Thyroid gland (tissue), 4 donors: Measurements from ENCODE around the gene CBFA2T3. TPM values are rescaled to one million over a fixed set of nuclear protein-coding genes. Genes with fewer than 3 reads are reported as not detected.

Source experiments
- DNase-seq, 2 donors: peaks; one replicate each; pipeline ENCODE4 v3.0.0-alpha.2; 2019
- H3K27ac ChIP-seq, 3 donors: fragments of 200-600 bp; sonication (generic); 1 replicate in 2 of 3; 2 replicates in 1 of 3; pipeline ENCODE4 v1.5.1; 2016 to 2019; ENCODE audit warnings: mild to moderate bottlenecking in 1 of 3, moderate library complexity in 1 of 3
- H3K27me3 ChIP-seq: fragments of 200-600 bp; sonication (generic); one replicate; pipeline ENCODE4 v1.5.1; 2019
- H3K36me3 ChIP-seq, 2 donors: fragments of 200-600 bp; sonication (generic); one replicate each; pipeline ENCODE4 v1.5.1; 2016 to 2019
- H3K4me1 ChIP-seq, 2 donors: fragments of 200-600 bp; sonication (generic); one replicate each; pipeline ENCODE4 v1.5.1; 2017 to 2019
- H3K4me3 ChIP-seq, 3 donors: fragments of 200-600 bp; sonication (generic); replicated peaks in 1 of 3; 1 replicate in 2 of 3; 2 replicates in 1 of 3; pipeline ENCODE4 v1.5.1; 2016; ENCODE audit warnings: mild to moderate bottlenecking in 1 of 3
- H3K9me3 ChIP-seq: fragments of 200-600 bp; sonication (generic); one replicate; pipeline ENCODE4 v1.5.1; 2017
- POLR2A ChIP-seq, 2 donors: fragments of 450-650 bp; IDR thresholded peaks; one replicate each; pipeline ENCODE4 v1.6.1; 2017; ENCODE audit warnings: antibody characterized with exemption in 2 of 2, mild to moderate bottlenecking in 2 of 2, moderate library complexity in 1 of 2
- WGBS, 2 donors: methylation state at CpG; one replicate each; pipeline ENCODE4 v1.1.5; 2017; 5-methylcytosine and 5-hydroxymethylcytosine counted together
- intact Hi-C: fragments of 100-400 bp; cut with DNase I; formaldehyde crosslinking; loops from one replicate; pipeline ENCODE4 v1.15.1; 2023
- total RNA-seq, 4 donors: library from RNA; depleted of rRNA; stranded (reverse); fragments of >200 nt; gene quantifications; one replicate each; pipeline ENCODE4 v1.2.3, GENCODE V29; 2016
- TF ChIP-seq, protein P1 (sequence below), 6 experiments: fragments of 200-600 bp in 3 of 6; fragments of 450-650 bp in 3 of 6; sonication (generic) in 3 of 6; IDR thresholded peaks; one replicate each; pipeline ENCODE4 v1.5.1; 2016 to 2019; ENCODE audit warnings: antibody characterized with exemption in 6 of 6, mild to moderate bottlenecking in 2 of 6, inconsistent platforms in 1 of 6, moderate library complexity in 1 of 6

CBFA2T3 gene
- total RNA-seq, 4 donors from 2014 or later: 1.3 to 3.8 (median 2.6) TPM

DNA sequence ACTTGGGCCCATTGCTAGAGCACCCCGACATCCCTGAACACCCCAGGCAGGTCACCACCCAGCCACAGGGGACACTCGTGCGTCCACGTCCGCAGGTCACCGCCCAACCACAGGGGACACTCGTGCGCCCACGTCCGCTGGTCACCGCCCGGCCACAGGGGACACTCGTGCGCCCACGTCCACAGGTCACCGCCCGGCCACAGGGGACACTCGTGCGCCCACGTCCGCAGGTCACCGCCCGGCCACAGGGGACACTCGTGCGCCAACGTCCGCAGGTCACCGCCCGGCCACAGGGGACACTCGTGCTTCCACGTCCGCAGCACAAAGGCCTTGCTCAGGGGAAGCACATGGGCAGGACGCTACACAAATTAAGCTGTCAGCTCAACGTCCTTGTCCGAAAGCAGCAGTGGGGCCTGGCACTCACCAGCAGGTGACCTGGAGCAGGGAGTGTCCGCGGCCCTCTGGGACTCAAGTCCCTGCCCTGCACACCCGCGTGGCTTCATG, 137.9 kb downstream of the CBFA2T3 start:
- H3K36me3 ChIP-seq: peaks cover 8 to 10% of the 10 kb centered on the region in 2 donors

DNA sequence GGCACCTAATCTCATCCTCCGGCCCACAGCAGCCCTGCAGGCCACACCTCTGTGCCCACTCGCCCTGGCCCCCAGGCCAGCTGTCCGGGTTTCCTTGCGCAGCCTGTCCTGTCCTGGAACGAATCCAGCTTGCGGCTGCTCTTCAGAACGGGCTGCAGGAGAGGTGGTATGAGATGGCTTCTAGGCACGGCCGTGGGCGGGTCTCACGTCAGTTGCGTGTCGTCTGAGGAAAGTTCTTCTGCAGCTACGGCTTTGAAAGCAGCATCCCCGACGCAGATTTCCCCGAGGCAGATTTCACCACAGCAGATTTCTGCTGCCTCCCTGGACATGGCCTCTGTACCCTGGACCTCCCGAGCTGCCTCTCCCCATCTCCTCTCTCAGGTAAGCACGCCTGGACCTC, 138.4 kb downstream of the CBFA2T3 start:
- intact Hi-C loops: no loop called here
- TF ChIP-seq, protein P1, sequence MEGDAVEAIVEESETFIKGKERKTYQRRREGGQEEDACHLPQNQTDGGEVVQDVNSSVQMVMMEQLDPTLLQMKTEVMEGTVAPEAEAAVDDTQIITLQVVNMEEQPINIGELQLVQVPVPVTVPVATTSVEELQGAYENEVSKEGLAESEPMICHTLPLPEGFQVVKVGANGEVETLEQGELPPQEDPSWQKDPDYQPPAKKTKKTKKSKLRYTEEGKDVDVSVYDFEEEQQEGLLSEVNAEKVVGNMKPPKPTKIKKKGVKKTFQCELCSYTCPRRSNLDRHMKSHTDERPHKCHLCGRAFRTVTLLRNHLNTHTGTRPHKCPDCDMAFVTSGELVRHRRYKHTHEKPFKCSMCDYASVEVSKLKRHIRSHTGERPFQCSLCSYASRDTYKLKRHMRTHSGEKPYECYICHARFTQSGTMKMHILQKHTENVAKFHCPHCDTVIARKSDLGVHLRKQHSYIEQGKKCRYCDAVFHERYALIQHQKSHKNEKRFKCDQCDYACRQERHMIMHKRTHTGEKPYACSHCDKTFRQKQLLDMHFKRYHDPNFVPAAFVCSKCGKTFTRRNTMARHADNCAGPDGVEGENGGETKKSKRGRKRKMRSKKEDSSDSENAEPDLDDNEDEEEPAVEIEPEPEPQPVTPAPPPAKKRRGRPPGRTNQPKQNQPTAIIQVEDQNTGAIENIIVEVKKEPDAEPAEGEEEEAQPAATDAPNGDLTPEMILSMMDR (IDR thresholded peaks at IDR 0.05): no peak
- TF ChIP-seq POLR2A (IDR thresholded peaks at IDR 0.05): no peak

More for the DNA sequence above, 137.9 kb downstream of the CBFA2T3 start:
- H3K27me3 ChIP-seq: no peaks in the 10 kb centered on the region
- intact Hi-C loops: no loop called here
- 89 to 96% methylated on average over 34 to 37 of the region's 39 CpGs for WGBS, 2 donors
- no peak for DNase-seq
- no peak for TF ChIP-seq POLR2A (IDR thresholded peaks at IDR 0.05)
- TF ChIP-seq, protein P1 (IDR thresholded peaks at IDR 0.05): no peak
- no peaks in the 10 kb centered on the region for H3K9me3 ChIP-seq
- no peak overlapping the region for H3K4me3 ChIP-seq
- no peaks in the 10 kb centered on the region for H3K4me1 ChIP-seq
- H3K27ac ChIP-seq: no peak overlapping the region

DNA sequence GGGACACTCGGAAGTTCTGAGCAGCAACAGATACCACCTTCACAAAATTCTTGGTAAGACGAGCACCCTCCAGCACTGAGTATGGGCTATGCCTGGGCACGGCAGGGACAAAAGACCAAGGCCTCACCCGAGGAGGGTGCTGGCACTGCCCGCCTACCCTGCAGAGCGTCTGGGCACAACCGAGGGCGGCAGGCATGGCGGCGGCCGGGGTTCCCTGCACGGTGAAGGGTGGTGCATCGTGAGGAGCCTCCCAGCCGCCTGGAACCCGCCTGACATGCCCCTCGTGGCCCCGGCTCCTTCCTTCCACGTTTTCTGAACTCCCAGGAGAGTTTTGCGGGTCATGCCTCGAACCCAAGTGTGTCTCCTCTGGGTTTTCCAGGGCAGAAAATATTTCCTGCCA, 139.2 kb downstream of the CBFA2T3 start:
- no peak for DNase-seq
- intact Hi-C loops: no loop called here
- WGBS, 2 donors: 94 to 97% methylated on average over 9 to 18 of the region's 20 CpGs

More for the DNA sequence above, 138.4 kb downstream of the CBFA2T3 start:
- Histone ChIP-seq H3K4me3 (no peak overlapping the region), H3K36me3 (peaks cover 8 to 10% of the 10 kb centered on the region in 2 donors), H3K4me1 (no peaks in the 10 kb centered on the region), H3K27me3 (no peaks in the 10 kb centered on the region), H3K9me3 (no peaks in the 10 kb centered on the region), H3K27ac (no peak overlapping the region)
- no peak for DNase-seq
- 92 to 96% methylated on average over 19 of the region's 19 CpGs for WGBS, 2 donors

DNA sequence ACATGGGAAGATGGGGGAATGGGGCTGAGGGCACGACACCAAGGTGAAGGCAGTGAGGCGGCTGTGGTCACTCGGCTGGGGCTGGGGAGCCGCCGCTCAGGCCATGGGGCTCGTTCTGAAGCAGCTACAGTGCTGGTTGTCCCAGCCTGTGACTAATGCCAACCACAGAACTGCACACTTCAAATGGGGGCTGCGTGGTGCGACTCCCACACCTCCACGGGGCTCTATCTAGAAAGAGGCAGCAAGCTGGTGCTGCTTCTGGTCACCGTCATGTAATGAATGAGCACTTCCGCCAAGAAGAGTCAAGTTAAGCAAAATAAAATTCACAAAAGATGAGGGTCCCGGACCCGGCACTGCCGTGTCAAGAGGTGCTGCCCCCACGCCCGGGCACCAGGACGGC, 140.2 kb downstream of the CBFA2T3 start:
- Histone ChIP-seq H3K27ac (no peak overlapping the region), H3K27me3 (no peaks in the 10 kb centered on the region), H3K4me3 (no peak overlapping the region), H3K36me3 (peaks cover 8 to 10% of the 10 kb centered on the region in 2 donors), H3K4me1 (no peaks in the 10 kb centered on the region), H3K9me3 (no peaks in the 10 kb centered on the region)
- WGBS, 2 donors: 86 to 97% methylated on average over 11 to 14 of the region's 17 CpGs
- DNase-seq: no peak
- no peak for TF ChIP-seq POLR2A (IDR thresholded peaks at IDR 0.05)
- TF ChIP-seq, protein P1 (IDR thresholded peaks at IDR 0.05): no peak
- intact Hi-C loops: no loop called here

More for the DNA sequence above, 139.2 kb downstream of the CBFA2T3 start:
- no peaks in the 10 kb centered on the region for H3K4me1 ChIP-seq
- no peaks in the 10 kb centered on the region for H3K27me3 ChIP-seq
- no peak overlapping the region for H3K4me3 ChIP-seq
- H3K36me3 ChIP-seq: peaks cover 8 to 10% of the 10 kb centered on the region in 2 donors
- H3K9me3 ChIP-seq: no peaks in the 10 kb centered on the region
- TF ChIP-seq, protein P1 (IDR thresholded peaks at IDR 0.05): no peak
- no peak for TF ChIP-seq POLR2A (IDR thresholded peaks at IDR 0.05)
- H3K27ac ChIP-seq: no peak overlapping the region

DNA sequence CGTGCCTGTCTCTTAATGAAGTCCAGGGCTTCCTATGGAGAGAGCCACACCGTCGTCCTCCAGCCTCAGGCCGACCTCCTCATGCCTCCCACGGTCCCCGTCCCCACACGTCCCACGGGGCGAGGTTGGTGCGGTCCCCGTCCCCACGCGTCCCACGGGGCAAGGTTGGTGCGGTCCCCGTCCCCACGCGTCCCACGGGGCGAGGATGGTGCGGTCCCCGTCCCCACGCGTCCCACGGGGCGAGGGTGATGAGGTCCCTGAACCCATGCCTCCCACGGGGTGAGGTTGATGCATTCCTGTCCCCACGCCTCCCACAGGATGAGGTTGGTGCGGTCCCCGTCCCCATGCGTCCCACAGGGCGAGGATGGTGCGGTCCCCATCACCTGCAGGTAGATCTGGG, 141.2 kb downstream of the CBFA2T3 start:
- Histone ChIP-seq H3K36me3 (peaks cover 8 to 10% of the 10 kb centered on the region in 2 donors), H3K27me3 (no peaks in the 10 kb centered on the region), H3K4me3 (no peak overlapping the region), H3K27ac (no peak overlapping the region), H3K9me3 (no peaks in the 10 kb centered on the region), H3K4me1 (no peaks in the 10 kb centered on the region)
- no peak for TF ChIP-seq POLR2A (IDR thresholded peaks at IDR 0.05)
- TF ChIP-seq, protein P1 (IDR thresholded peaks at IDR 0.05): no peak
- intact Hi-C loops: no loop called here
- DNase-seq: no peak
- WGBS, 2 donors: 94 to 96% methylated on average over 32 to 33 of the region's 33 CpGs
